Muscle of leg (tissue), 11 donors: ENCODE results near the gene PTPRN2. TPM values are rescaled to one million over a fixed set of nuclear protein-coding genes. Genes with fewer than 3 reads are reported as not detected.

Experiments
- DNase-seq: peaks from one replicate; pipeline ENCODE4 v3.0.0; 2013
- H3K27ac ChIP-seq: one replicate; pipeline ENCODE4 v1.5.1; 2013; ENCODE audit warnings: mild to moderate bottlenecking, low read length, control low read depth
- H3K27me3 ChIP-seq: one replicate; pipeline ENCODE4 v1.6.1; 2013; ENCODE audit warnings: low read length; ENCODE audit not compliant: control insufficient read depth, insufficient read depth
- H3K36me3 ChIP-seq: one replicate; pipeline ENCODE4 v1.6.1; 2013; ENCODE audit warnings: low read length; ENCODE audit not compliant: control insufficient read depth, insufficient read depth
- H3K4me1 ChIP-seq: one replicate; pipeline ENCODE4 v1.6.1; 2013; ENCODE audit warnings: low read length; ENCODE audit not compliant: control insufficient read depth, insufficient read depth
- H3K4me3 ChIP-seq: one replicate; pipeline ENCODE4 v1.5.1; 2013; ENCODE audit warnings: low read length, control low read depth
- H3K9me3 ChIP-seq: replicated peaks from 2 replicates; pipeline ENCODE4 v1.6.1; 2013; ENCODE audit warnings: low read depth, low read length; ENCODE audit not compliant: control insufficient read depth
- WGBS: methylation state at CpG from one replicate; pipeline ENCODE4 v1.1.5; 2013; ENCODE audit warnings: missing lambda C conversion rate; ENCODE audit not compliant: insufficient coverage; 5-methylcytosine and 5-hydroxymethylcytosine counted together
- polyA plus RNA-seq, 8 donors: library from polyadenylated mRNA; unstranded; fragments of 120-200 nt; gene quantifications; one replicate each; pipeline versions ENCODE4 v1.2.1 to v1.2.3, GENCODE V29; 2013; ENCODE audit warnings: inconsistent platforms in 1 of 8, low replicate concordance in 1 of 8; ENCODE audit not compliant: insufficient read length in 8 of 8, insufficient read depth in 1 of 8
- total RNA-seq: library from RNA; stranded (reverse); fragments of 120-200 nt; gene quantifications from one replicate; pipeline ENCODE4 v1.2.4, GENCODE V29; 2013

The PTPRN2 gene
- total and polyA plus RNA-seq, 9 donors: 1.4 to 2.9 (median 2.3) TPM

GRCh38 chr7:157773361-157773760 is 814.3 kb downstream of the PTPRN2 start:
- Histone ChIP-seq H3K4me1 (no peaks in the 10 kb centered on the region), H3K36me3 (no peaks in the 10 kb centered on the region), H3K27ac (no peak overlapping the region), H3K4me3 (no peak overlapping the region), H3K9me3 (peaks cover 8% of the 10 kb centered on the region), H3K27me3 (peaks cover 18% of the 10 kb centered on the region)
- 76% methylated on average over 6 of the region's 9 CpGs for WGBS
- no peak for DNase-seq

GRCh38 chr7:157772486-157773130 is 815.0 kb downstream of the PTPRN2 start:
- H3K36me3 ChIP-seq: no peaks in the 10 kb centered on the region
- H3K4me3 ChIP-seq: no peak overlapping the region
- H3K9me3 ChIP-seq: peaks cover 8% of the 10 kb centered on the region
- H3K27me3 ChIP-seq: peaks cover 20% of the 10 kb centered on the region
- no peak overlapping the region for H3K27ac ChIP-seq
- H3K4me1 ChIP-seq: no peaks in the 10 kb centered on the region
- no peak for DNase-seq
- 80% methylated on average over 19 of the region's 21 CpGs for WGBS

GRCh38 chr7:157771689-157772088 is 815.9 kb downstream of the PTPRN2 start:
- H3K27me3 ChIP-seq: peaks cover 19% of the 10 kb centered on the region
- WGBS: 92% methylated on average over 6 of the region's 6 CpGs
- no peak overlapping the region for H3K4me3 ChIP-seq
- no peak for DNase-seq
- no peaks in the 10 kb centered on the region for H3K36me3 ChIP-seq
- H3K4me1 ChIP-seq: no peaks in the 10 kb centered on the region
- H3K9me3 ChIP-seq: peaks cover 8% of the 10 kb centered on the region
- no peak overlapping the region for H3K27ac ChIP-seq

- Histone ChIP-seq H3K9me3 (peaks cover 8% of the 10 kb centered on the region), H3K27me3 (peaks cover 19% of the 10 kb centered on the region), H3K27ac (no peak overlapping the region), H3K4me3 (no peak overlapping the region), H3K36me3 (no peaks in the 10 kb centered on the region), H3K4me1 (no peaks in the 10 kb centered on the region)
- 91% methylated on average over 12 of the region's 13 CpGs for WGBS
- no peak for DNase-seq
Observed at GRCh38 chr7:157770716-157771320, 816.8 kb downstream of the PTPRN2 start.

- Histone ChIP-seq H3K27me3 (peaks cover 19% of the 10 kb centered on the region), H3K36me3 (no peaks in the 10 kb centered on the region), H3K4me3 (no peak overlapping the region), H3K27ac (no peak overlapping the region), H3K4me1 (no peaks in the 10 kb centered on the region), H3K9me3 (peaks cover 8% of the 10 kb centered on the region)
- WGBS: 71% methylated on average over 15 of the region's 19 CpGs
- DNase-seq: peak; percentile 15
Observed at GRCh38 chr7:157769526-157770215, 818.0 kb downstream of the PTPRN2 start.

- 49% methylated on average over 14 of the region's 17 CpGs for WGBS
- no peak for DNase-seq
- H3K27ac ChIP-seq: no peak overlapping the region
- H3K4me1 ChIP-seq: no peaks in the 10 kb centered on the region
- H3K27me3 ChIP-seq: peaks cover 19% of the 10 kb centered on the region
- H3K36me3 ChIP-seq: no peaks in the 10 kb centered on the region
- no peak overlapping the region for H3K4me3 ChIP-seq
- H3K9me3 ChIP-seq: peaks cover 8% of the 10 kb centered on the region
Observed at GRCh38 chr7:157769086-157769485, 818.5 kb downstream of the PTPRN2 start.

GRCh38 chr7:157768198-157768597 is 819.4 kb downstream of the PTPRN2 start:
- H3K27me3 ChIP-seq: peaks cover 19% of the 10 kb centered on the region
- H3K36me3 ChIP-seq: no peaks in the 10 kb centered on the region
- H3K4me3 ChIP-seq: no peak overlapping the region
- DNase-seq: no peak
- WGBS: 61% methylated on average over 17 of the region's 22 CpGs
- no peaks in the 10 kb centered on the region for H3K4me1 ChIP-seq
- H3K9me3 ChIP-seq: peaks cover 8% of the 10 kb centered on the region
- no peak overlapping the region for H3K27ac ChIP-seq

GRCh38 chr7:157767506-157768197 is 820.0 kb downstream of the PTPRN2 start:
- peaks cover 8% of the 10 kb centered on the region for H3K9me3 ChIP-seq
- H3K4me3 ChIP-seq: no peak overlapping the region
- H3K27ac ChIP-seq: no peak overlapping the region
- no peaks in the 10 kb centered on the region for H3K4me1 ChIP-seq
- H3K36me3 ChIP-seq: no peaks in the 10 kb centered on the region
- WGBS: 66% methylated on average over 8 of the region's 14 CpGs
- DNase-seq: no peak
- peaks cover 19% of the 10 kb centered on the region for H3K27me3 ChIP-seq

GRCh38 chr7:157766098-157766497 is 821.5 kb downstream of the PTPRN2 start:
- Histone ChIP-seq H3K4me3 (no peak overlapping the region), H3K36me3 (no peaks in the 10 kb centered on the region), H3K4me1 (no peaks in the 10 kb centered on the region), H3K27ac (no peak overlapping the region), H3K9me3 (peaks cover 3% of the 10 kb centered on the region), H3K27me3 (peaks cover 19% of the 10 kb centered on the region)
- no peak for DNase-seq

GRCh38 chr7:157764946-157765537 is 822.6 kb downstream of the PTPRN2 start:
- H3K27ac ChIP-seq: no peak overlapping the region
- H3K27me3 ChIP-seq: peaks cover 14% of the 10 kb centered on the region
- WGBS: 95% methylated on average over 1 of the region's 1 CpG
- H3K9me3 ChIP-seq: no peaks in the 10 kb centered on the region
- no peaks in the 10 kb centered on the region for H3K4me1 ChIP-seq
- H3K4me3 ChIP-seq: no peak overlapping the region
- no peak for DNase-seq
- H3K36me3 ChIP-seq: no peaks in the 10 kb centered on the region
